GM18499 (cell line): ENCODE measurements around the gene PMPCA.

Source experiments
- ATAC-seq: cut with Tn5 transposase; IDR thresholded peaks from one replicate; pipeline ENCODE4 v1.9.1; 2021; ENCODE audit warnings: moderate number of reproducible peaks; ENCODE audit not compliant: insufficient read depth, unreplicated experiment

Gene PMPCA, protein sequence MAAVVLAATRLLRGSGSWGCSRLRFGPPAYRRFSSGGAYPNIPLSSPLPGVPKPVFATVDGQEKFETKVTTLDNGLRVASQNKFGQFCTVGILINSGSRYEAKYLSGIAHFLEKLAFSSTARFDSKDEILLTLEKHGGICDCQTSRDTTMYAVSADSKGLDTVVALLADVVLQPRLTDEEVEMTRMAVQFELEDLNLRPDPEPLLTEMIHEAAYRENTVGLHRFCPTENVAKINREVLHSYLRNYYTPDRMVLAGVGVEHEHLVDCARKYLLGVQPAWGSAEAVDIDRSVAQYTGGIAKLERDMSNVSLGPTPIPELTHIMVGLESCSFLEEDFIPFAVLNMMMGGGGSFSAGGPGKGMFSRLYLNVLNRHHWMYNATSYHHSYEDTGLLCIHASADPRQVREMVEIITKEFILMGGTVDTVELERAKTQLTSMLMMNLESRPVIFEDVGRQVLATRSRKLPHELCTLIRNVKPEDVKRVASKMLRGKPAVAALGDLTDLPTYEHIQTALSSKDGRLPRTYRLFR

DNA sequence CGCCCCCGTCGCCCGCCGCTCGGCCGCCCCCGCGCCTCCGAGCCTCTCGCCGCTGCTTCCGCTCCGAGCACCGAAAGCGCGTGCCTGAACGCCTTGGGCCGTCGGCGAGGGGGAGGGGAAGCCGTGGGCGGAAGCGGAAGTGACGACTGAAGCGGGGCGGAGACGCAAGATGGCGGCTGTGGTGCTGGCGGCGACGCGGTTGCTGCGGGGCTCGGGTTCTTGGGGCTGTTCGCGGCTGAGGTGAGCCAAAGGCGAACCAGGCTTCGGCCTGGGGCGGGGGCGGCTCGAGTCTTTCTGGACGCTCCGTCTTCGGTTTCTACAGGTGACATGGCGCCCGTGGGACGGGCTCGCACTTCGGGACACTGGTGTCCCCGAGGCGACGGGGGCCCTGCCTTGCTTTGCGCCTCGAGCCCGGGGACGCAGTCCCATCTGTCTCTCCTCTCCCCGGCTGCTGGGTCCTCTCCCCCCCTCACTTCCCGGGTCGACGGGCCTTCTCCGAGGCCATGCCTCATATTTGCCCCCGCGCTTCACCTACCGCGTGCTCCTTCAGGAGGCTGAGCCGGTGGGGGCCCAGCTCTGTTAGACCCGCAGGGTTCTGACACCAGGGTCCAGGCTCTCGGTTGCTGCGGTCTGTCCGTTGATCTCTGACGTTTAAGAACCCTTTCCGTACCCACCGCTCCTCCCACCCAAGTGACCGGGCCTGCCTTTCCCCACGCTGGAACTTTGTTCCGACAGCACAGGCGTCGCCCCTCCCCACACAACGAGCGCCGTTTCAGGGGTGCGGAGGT, at the start of gene PMPCA, which contains the start of gene ENTR1:
Gene PMPCA (plus strand): TSS at position 159 of the 788 bp plus-strand sequence. CDS start 11 bp downstream, at position 170.
Gene ENTR1 (minus strand): TSS at position 115 of the 788 bp plus-strand sequence. CDS start 217 bp downstream, outside the sequence.
- no peak for ATAC-seq

DNA sequence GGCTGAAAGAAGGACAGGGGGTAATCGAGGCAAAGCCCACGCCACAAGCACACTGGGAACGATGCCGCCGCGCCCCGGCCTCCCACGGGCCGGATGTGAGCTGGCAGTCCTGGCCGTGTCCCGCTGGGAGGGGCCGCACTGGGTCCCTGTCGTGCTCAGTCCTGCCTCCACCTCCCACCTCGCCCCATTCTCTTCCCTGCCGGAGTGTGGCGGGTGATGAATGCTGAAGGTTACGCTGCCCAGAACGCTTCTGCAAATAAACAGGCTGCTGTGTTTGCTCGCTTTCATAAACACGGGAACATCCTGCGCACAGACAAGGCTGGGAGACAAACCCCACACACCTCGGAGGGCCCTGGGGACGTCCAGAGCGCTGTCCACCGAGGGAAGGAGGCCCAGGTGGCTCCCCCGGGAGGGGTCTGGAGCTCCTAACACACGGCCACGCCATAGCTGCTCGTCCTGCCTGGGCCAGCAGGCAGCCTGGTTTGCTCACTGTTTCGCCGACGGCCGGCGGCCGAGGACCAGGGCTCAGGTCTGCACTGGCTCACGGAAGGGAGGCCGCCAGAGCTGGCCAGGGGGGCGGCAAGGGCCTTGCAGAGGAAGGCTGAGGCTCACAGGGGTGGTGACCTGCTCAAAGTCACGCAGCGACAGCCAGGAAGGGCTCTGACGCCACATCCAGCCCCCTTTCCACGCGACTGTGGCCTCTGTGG, 49.3 kb upstream of the PMPCA start:
- no peak for ATAC-seq

- ATAC-seq, result no peak
Measured at GRCh38 chr9:136361754-136362449, 48.6 kb upstream of the PMPCA start.

- ATAC-seq, result no peak
Measured at GRCh38 chr9:136362450-136362784, 48.0 kb upstream of the PMPCA start.

GRCh38 chr9:136363106-136363948, 47.1 kb upstream of the PMPCA start, which contains the start of gene DNLZ:
Gene DNLZ, minus strand, starts transcription at chr9:136363744. Its CDS starts 30 bp downstream, at chr9:136363714.
- peak; percentile 43 for ATAC-seq

DNA sequence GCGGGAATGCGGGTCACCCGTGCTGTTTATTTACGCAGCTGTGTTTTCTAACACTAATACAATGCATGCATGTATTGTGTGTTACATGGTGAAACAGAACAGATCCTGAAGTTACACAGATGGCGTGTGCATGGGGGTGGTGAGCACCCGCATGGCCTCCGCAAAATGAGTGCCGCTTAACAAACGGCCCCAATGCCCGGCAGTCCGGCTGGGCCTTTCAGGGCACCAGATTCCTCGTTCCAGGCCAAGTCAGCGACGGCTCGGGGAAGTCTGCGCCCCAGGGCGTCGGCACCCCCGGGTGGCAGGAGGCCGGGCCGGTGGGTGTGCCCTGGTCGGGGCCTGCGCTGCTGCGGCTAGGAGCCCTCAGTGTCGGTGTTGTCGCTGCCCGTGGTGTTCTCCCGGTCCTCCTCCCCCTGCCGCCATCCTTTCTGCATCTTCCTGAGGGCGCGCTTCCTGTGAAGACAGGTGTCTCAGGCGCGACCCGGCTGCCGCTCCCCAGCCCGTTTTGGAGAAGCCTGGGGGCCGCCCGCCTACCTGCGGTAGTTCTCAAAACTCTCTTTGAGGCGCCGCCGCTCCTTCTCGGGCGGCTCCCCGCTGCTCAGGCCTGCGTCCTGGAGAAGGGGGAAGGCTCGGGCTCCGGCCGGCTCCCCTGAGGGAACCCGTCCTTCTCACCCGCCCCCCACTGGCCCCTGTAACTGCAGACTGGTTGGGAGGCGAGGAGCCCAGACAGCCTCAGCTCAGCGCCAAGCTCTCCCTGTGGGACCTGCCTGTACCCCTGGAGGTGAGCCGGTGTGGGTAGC, 46.3 kb upstream of the PMPCA start:
- ATAC-seq, result no peak

DNA sequence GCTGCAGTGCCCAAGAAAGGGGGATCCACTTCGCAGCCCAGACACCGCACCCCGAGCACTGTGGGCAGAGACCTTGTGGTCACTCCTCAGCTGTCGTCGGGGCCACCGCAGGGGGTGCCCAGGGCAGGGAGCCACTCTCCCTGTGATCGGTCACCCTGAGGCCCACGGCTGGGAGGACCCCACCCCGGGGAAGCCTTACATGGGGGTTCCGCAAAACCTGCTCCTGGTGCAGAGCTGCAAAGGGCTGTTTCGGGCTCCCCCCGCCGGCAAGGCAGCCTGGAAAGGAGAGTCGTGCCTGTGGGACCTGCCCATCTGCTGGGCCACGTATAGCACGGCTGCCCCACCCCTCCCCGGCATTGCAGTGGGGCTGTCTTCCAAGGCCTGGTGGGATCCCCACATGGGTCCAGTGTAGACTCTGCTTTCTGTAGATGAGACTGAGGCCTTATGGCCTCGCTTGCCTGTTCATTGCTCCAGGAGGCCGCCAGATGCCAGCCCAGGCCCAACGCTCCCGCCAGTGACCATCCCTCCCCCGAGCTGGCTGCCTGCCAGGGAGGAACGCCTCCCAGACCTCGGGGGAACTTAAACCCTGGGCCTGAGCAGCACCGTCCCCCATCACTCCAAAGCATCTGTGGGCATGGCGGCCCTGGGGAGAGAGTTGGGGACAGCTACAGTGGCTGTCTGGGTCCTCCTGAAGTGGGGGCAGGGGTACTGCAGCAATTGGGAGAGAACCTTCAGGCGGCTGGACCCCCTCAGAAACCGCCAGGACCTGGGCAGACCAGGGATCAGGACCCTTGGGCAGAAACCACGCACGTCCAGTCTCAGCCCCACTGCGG, 45.3 kb upstream of the PMPCA start:
- ATAC-seq, result no peak

DNA sequence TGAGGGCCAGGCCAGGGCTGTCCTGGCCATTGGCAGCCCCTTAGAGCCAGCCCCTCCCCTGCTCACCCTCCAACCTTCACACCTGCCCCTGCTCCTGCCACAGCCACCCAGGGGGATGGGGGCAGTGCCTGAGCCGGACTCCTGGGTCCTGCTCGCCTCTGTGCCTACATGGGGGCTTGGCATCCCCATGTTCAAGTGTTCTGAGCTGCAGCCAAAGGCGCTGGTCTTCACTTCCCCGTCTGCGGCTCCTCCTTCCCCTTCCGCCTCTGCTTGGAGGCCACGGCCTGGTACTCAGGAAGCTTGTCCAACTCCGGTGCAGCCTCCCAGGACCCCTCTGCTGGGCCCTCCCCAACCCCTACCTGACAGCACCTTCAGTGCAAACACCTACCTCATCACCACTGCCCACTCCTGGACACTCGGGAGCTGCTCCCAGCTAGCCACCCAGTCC, 44.7 kb upstream of the PMPCA start:
- no peak for ATAC-seq

- ATAC-seq, result no peak
Measured at GRCh38 chr9:136366826-136367225, 43.6 kb upstream of the PMPCA start.

- ATAC-seq, result no peak
Measured at GRCh38 chr9:136367296-136368145, 42.9 kb upstream of the PMPCA start.

DNA sequence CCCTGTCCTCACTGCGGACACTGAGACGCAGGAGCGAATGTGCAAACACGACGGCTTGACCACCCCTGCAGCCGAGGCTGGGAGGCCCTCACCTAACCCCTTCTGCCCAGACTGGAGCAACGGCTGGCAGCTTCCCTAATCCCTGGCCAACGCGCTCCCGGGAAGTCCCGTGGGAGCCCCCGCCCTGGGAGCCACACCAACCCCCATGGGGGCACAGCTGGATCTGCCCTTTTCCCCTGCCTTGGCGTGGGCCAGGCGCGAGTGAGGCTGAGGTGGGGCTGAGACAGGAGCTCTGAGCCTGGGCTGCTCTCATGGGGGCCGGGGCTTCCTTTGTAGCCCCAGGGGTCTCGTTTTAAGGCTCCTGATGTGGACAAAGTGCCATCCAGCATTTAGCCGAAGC, 42.3 kb upstream of the PMPCA start:
- ATAC-seq, result no peak

GRCh38 chr9:136370037-136370436, 40.4 kb upstream of the PMPCA start:
- no peak for ATAC-seq

DNA sequence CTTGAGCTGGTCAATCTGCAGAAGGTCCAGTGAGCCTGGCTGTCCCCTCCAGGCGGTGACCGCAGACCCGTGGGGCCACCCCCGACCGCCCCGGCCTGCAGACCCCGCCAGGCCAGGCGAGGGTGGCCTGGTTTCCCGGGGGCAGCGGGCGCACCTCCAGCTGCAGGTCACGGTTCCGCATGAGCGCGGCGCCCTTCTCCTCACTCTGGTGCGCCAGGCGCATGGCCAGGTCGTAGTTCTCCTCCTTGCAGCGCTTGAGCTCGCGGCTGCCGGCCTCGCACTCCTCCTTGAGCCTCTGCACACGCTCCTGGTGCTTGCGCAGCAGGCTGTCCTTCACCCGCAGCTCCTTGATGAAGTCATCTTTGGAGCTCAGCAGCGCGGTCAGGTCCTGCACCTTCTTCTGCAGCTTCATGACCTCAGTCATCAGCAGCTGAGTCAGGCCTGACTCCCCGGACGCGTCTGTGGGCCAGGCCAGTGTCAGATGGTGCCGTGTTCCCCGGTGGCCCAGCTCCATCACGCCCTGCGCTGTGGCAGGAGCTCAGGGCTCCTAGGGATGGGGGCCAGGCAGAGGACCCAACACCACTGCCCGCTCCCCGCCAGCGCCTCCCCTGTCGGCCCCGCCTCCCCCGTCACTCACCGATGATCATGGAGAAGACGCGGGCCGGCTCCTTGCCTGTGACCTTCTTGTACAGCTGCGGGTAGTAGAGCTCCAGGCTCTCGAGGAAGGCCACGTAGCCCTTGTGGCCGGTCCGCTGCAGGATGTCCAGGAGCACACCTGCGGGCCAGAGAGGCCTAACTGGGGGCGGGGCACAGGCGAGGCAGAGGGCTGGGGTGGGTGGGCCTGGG, 39.5 kb upstream of the PMPCA start:
- ATAC-seq, result no peak

DNA sequence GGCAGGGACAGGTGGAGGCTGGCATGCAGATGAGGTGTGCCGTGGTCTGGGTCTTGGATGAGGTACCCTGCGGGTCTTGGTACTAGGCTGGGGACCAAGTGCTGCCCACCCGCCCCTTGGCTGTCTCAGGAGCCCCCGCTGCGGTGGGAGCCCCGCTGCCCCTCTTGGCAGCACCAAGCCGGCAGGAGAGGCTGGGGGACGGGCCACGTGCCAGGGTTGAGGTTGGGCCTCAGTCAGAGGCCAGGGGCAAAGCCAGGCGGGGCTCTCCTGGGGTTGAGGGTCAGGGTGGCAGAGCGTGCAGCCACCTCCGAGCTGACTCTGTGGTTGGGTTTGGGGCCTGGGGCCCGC, 39.0 kb upstream of the PMPCA start:
- no peak for ATAC-seq

GRCh38 chr9:136372006-136372405, 38.5 kb upstream of the PMPCA start:
- no peak for ATAC-seq
